IgD-negative memory B cell (primary cell): ENCODE measurements around the gene IL17RA. TPM values are rescaled to one million over a fixed set of nuclear protein-coding genes. Genes with fewer than 3 reads are reported as not detected.

Experiments
- H3K27ac Mint-ChIP-seq, 3 donors: one replicate each; pipeline ENCODE4 v1.8.0; 2020 to 2022; ENCODE audit warnings: mild to moderate bottlenecking in 3 of 3, mixed read lengths in 3 of 3, moderate library complexity in 1 of 3
- H3K27me3 Mint-ChIP-seq: one replicate; pipeline ENCODE4 v1.8.0; 2021; ENCODE audit warnings: mixed read lengths
- H3K36me3 Mint-ChIP-seq: one replicate; pipeline ENCODE4 v1.8.0; 2020; ENCODE audit warnings: mild to moderate bottlenecking, mixed read lengths
- H3K4me1 Mint-ChIP-seq, 3 donors: one replicate each; pipeline ENCODE4 v1.8.0; 2020 to 2022; ENCODE audit warnings: mixed read lengths in 3 of 3, mild to moderate bottlenecking in 1 of 3
- H3K4me3 Mint-ChIP-seq, 4 donors: one replicate each; pipeline ENCODE4 v1.8.0; 2020 to 2022; ENCODE audit warnings: mild to moderate bottlenecking in 4 of 4, mixed read lengths in 4 of 4, moderate library complexity in 3 of 4
- H3K9me3 Mint-ChIP-seq, 3 donors: one replicate each; pipeline ENCODE4 v1.8.0; 2020 to 2021; ENCODE audit warnings: mixed read lengths in 3 of 3, mild to moderate bottlenecking in 1 of 3
- polyA plus RNA-seq: library from polyadenylated mRNA; unstranded; fragments of 300-500 nt; fragmentation: Illumina TruSeq; gene quantifications from one replicate; pipeline ENCODE4 v1.2.3, GENCODE V29; 2021

The IL17RA gene
- polyA plus RNA-seq, 1 donor from 2014 or later = 13.5 TPM

- H3K4me3 Mint-ChIP-seq = no peak overlapping the region
- peaks cover 2% of the 10 kb centered on the region for H3K36me3 Mint-ChIP-seq
- no peak overlapping the region for H3K27ac Mint-ChIP-seq
- peaks cover 0 to 6% (median 0%) of the 10 kb centered on the region in 3 donors for H3K4me1 Mint-ChIP-seq
- H3K9me3 Mint-ChIP-seq = no peaks in the 10 kb centered on the region
- H3K27me3 Mint-ChIP-seq = no peaks in the 10 kb centered on the region
Measured at GRCh38 chr22:17063411-17064106, 21.2 kb upstream of the IL17RA start.

- no peak overlapping the region for H3K4me3 Mint-ChIP-seq
- peak overlapping the region in 1 of 3 donors; percentile 45 for H3K27ac Mint-ChIP-seq
Measured at GRCh38 chr22:17064498-17065100, 20.2 kb upstream of the IL17RA start.

GRCh38 chr22:17065433-17065832, 19.4 kb upstream of the IL17RA start:
- Mint-ChIP-seq H3K36me3 (peaks cover 2% of the 10 kb centered on the region), H3K9me3 (no peaks in the 10 kb centered on the region), H3K27ac (no peak overlapping the region), H3K4me3 (peak overlapping the region in 1 of 4 donors; percentile 45), H3K27me3 (no peaks in the 10 kb centered on the region), H3K4me1 (peaks cover 0 to 6% (median 0%) of the 10 kb centered on the region in 3 donors)

More at GRCh38 chr22:17064498-17065100, 20.2 kb upstream of the IL17RA start:
- Mint-ChIP-seq H3K27me3 (no peaks in the 10 kb centered on the region), H3K4me1 (peaks cover 0 to 6% (median 0%) of the 10 kb centered on the region in 3 donors), H3K9me3 (no peaks in the 10 kb centered on the region), H3K36me3 (peaks cover 2% of the 10 kb centered on the region)

GRCh38 chr22:17072877-17073276, 11.9 kb upstream of the IL17RA start:
- Mint-ChIP-seq H3K27me3 (no peaks in the 10 kb centered on the region), H3K36me3 (peaks cover 6% of the 10 kb centered on the region), H3K9me3 (peaks cover 0 to 2% (median 0%) of the 10 kb centered on the region in 3 donors), H3K4me3 (no peak overlapping the region), H3K27ac (no peak overlapping the region), H3K4me1 (peaks cover 0 to 2% (median 1%) of the 10 kb centered on the region in 3 donors)

GRCh38 chr22:17074648-17075002, 10.2 kb upstream of the IL17RA start:
- Mint-ChIP-seq H3K4me3 (no peak overlapping the region), H3K4me1 (peaks cover 0 to 1% (median 0%) of the 10 kb centered on the region in 3 donors), H3K27me3 (no peaks in the 10 kb centered on the region), H3K9me3 (peaks cover 0 to 2% (median 0%) of the 10 kb centered on the region in 3 donors), H3K27ac (no peak overlapping the region), H3K36me3 (peaks cover 4% of the 10 kb centered on the region)

- H3K9me3 Mint-ChIP-seq = no peaks in the 10 kb centered on the region
- H3K4me1 Mint-ChIP-seq = peaks cover 0 to 1% (median 0%) of the 10 kb centered on the region in 3 donors
- H3K4me3 Mint-ChIP-seq = no peak overlapping the region
- H3K36me3 Mint-ChIP-seq = peaks cover 4% of the 10 kb centered on the region
- no peaks in the 10 kb centered on the region for H3K27me3 Mint-ChIP-seq
- H3K27ac Mint-ChIP-seq = no peak overlapping the region
Measured at GRCh38 chr22:17077255-17077654, 7.5 kb upstream of the IL17RA start.

- Mint-ChIP-seq H3K4me3 (no peak overlapping the region), H3K27ac (no peak overlapping the region), H3K9me3 (no peaks in the 10 kb centered on the region), H3K36me3 (no peaks in the 10 kb centered on the region), H3K27me3 (no peaks in the 10 kb centered on the region), H3K4me1 (peaks cover 0 to 5% (median 2%) of the 10 kb centered on the region in 3 donors)
Measured at GRCh38 chr22:17079572-17079971, 5.2 kb upstream of the IL17RA start.

- Mint-ChIP-seq H3K27me3 (no peaks in the 10 kb centered on the region), H3K4me1 (peaks cover 23 to 25% (median 24%) of the 10 kb centered on the region in 3 donors), H3K9me3 (no peaks in the 10 kb centered on the region), H3K27ac (peak overlapping the region in 2 of 3 donors; percentile 56 to 87), H3K4me3 (peak overlapping the region; percentile 75 to 94 (median 90)), H3K36me3 (no peaks in the 10 kb centered on the region)
Measured at GRCh38 chr22:17083255-17083654, 1.5 kb upstream of the IL17RA start.

GRCh38 chr22:17083811-17084441, 874 bp upstream of the IL17RA start:
- Mint-ChIP-seq H3K27ac (peak overlapping the region; percentile 8 to 87 (median 56)), H3K27me3 (no peaks in the 10 kb centered on the region), H3K4me1 (peaks cover 23 to 25% (median 24%) of the 10 kb centered on the region in 3 donors), H3K36me3 (no peaks in the 10 kb centered on the region), H3K4me3 (peak overlapping the region; percentile 87 to 97 (median 92)), H3K9me3 (no peaks in the 10 kb centered on the region)

GRCh38 chr22:17085277-17086181, 729 bp downstream of the IL17RA start:
- H3K4me3 Mint-ChIP-seq = peak overlapping the region; percentile 87 to 97 (median 96)
- H3K27me3 Mint-ChIP-seq = no peaks in the 10 kb centered on the region
- no peaks in the 10 kb centered on the region for H3K9me3 Mint-ChIP-seq
- peak overlapping the region in 2 of 3 donors; percentile 41 to 93 for H3K27ac Mint-ChIP-seq
- H3K36me3 Mint-ChIP-seq = peaks cover 1% of the 10 kb centered on the region
- peaks cover 25 to 30% (median 25%) of the 10 kb centered on the region in 3 donors for H3K4me1 Mint-ChIP-seq

- Mint-ChIP-seq H3K27me3 (no peaks in the 10 kb centered on the region), H3K4me3 (peak overlapping the region; percentile 87 to 95 (median 92)), H3K27ac (peak overlapping the region in 2 of 3 donors; percentile 41 to 93), H3K4me1 (peaks cover 25 to 33% (median 29%) of the 10 kb centered on the region in 3 donors), H3K9me3 (no peaks in the 10 kb centered on the region), H3K36me3 (peaks cover 1% of the 10 kb centered on the region)
Measured at GRCh38 chr22:17086296-17086695, 1.5 kb downstream of the IL17RA start.

GRCh38 chr22:17086788-17087497, 2.1 kb downstream of the IL17RA start:
- H3K4me1 Mint-ChIP-seq = peaks cover 28 to 36% (median 33%) of the 10 kb centered on the region in 3 donors
- H3K36me3 Mint-ChIP-seq = peaks cover 1% of the 10 kb centered on the region
- H3K9me3 Mint-ChIP-seq = no peaks in the 10 kb centered on the region
- peak overlapping the region; percentile 41 to 93 (median 80) for H3K27ac Mint-ChIP-seq
- peak overlapping the region; percentile 87 to 95 (median 92) for H3K4me3 Mint-ChIP-seq
- no peaks in the 10 kb centered on the region for H3K27me3 Mint-ChIP-seq

- Mint-ChIP-seq H3K4me1 (peaks cover 31 to 36% (median 34%) of the 10 kb centered on the region in 3 donors), H3K36me3 (peaks cover 1% of the 10 kb centered on the region), H3K4me3 (peak overlapping the region; percentile 87 to 95 (median 91)), H3K9me3 (no peaks in the 10 kb centered on the region), H3K27me3 (no peaks in the 10 kb centered on the region), H3K27ac (peak overlapping the region in 2 of 3 donors; percentile 41 to 93)
Measured at GRCh38 chr22:17087498-17088131, 2.8 kb downstream of the IL17RA start.
